GM23338 (cell line): ENCODE measurements around the gene SULF2. TPM values are rescaled to one million over a fixed set of nuclear protein-coding genes. Genes with fewer than 3 reads are reported as not detected.

Experiments used
- ATAC-seq: fragments of 200-7000 bp; cut with Tn5 transposase; 3 replicates; pipeline ENCODE4 v1.9.1; 2020
- DNase-seq: peaks from one replicate; pipeline ENCODE4 v3.0.0-alpha.2; 2015; ENCODE audit warnings: low spot score
- H2AFZ ChIP-seq: fragments of 200-600 bp; sonication (generic); 2 replicates; pipeline ENCODE4 v1.8.0; 2016; ENCODE audit warnings: antibody characterized with exemption, mild to moderate bottlenecking, moderate library complexity
- H3F3A ChIP-seq: fragments of 200-600 bp; sonication (generic); replicated peaks from 2 replicates; pipeline ENCODE4 v1.8.0; 2017; ENCODE audit warnings: antibody characterized with exemption, mixed run types, low read depth
- H3K27ac ChIP-seq: fragments of 200-600 bp; sonication (generic); 2 replicates; pipeline ENCODE4 v1.6.1; 2016; ENCODE audit warnings: low read depth
- H3K27me3 ChIP-seq: fragments of 200-600 bp; sonication (generic); 2 replicates; pipeline ENCODE4 v1.8.0; 2016; ENCODE audit warnings: mild to moderate bottlenecking, mixed run types, moderate library complexity; ENCODE audit not compliant: insufficient read depth
- H3K36me3 ChIP-seq: fragments of 200-600 bp; sonication (generic); 2 replicates; pipeline ENCODE4 v1.8.0; 2016; ENCODE audit warnings: mild to moderate bottlenecking; ENCODE audit not compliant: insufficient read depth
- H3K4me1 ChIP-seq: fragments of 200-600 bp; sonication (generic); 2 replicates; pipeline ENCODE4 v1.8.0; 2016; ENCODE audit warnings: mild to moderate bottlenecking, moderate library complexity; ENCODE audit not compliant: insufficient read depth
- H3K4me2 ChIP-seq: fragments of 200-600 bp; sonication (generic); 2 replicates; pipeline ENCODE4 v1.7.1; 2017; ENCODE audit warnings: mixed run types
- H3K4me3 ChIP-seq: fragments of 200-600 bp; sonication (generic); 2 replicates; pipeline ENCODE4 v1.6.1; 2016; ENCODE audit warnings: mixed run types
- H3K79me2 ChIP-seq: fragments of 200-600 bp; sonication (generic); replicated peaks from 2 replicates; pipeline ENCODE4 v1.8.0; 2017; ENCODE audit warnings: mild to moderate bottlenecking; ENCODE audit not compliant: insufficient read depth
- H3K9me2 ChIP-seq: fragments of 200-600 bp; sonication (generic); 2 replicates; pipeline ENCODE4 v1.8.0; 2017; ENCODE audit not compliant: insufficient read depth
- H4K20me1 ChIP-seq: fragments of 200-600 bp; sonication (generic); replicated peaks from 2 replicates; pipeline ENCODE4 v1.8.0; 2017; ENCODE audit warnings: mild to moderate bottlenecking; ENCODE audit not compliant: insufficient read depth
- H3K27ac Mint-ChIP-seq: 2 replicates; pipeline ENCODE4 v1.8.0; 2020; ENCODE audit warnings: inconsistent platforms, mild to moderate bottlenecking, moderate library complexity, mixed read lengths
- H3K27me3 Mint-ChIP-seq: 3 replicates; pipeline ENCODE4 v1.8.0; 2022; ENCODE audit warnings: low read depth, mild to moderate bottlenecking, moderate library complexity, mixed read lengths, inconsistent platforms; ENCODE audit not compliant: insufficient read depth, poor library complexity
- H3K36me3 Mint-ChIP-seq: 3 replicates; pipeline ENCODE4 v1.8.0; 2021; ENCODE audit warnings: low read depth, mild to moderate bottlenecking, inconsistent platforms, moderate library complexity, mixed read lengths
- H3K4me1 Mint-ChIP-seq: 3 replicates; pipeline ENCODE4 v1.8.0; 2020; ENCODE audit warnings: mild to moderate bottlenecking, inconsistent platforms, mixed read lengths
- H3K4me3 Mint-ChIP-seq: 3 replicates; pipeline ENCODE4 v1.8.0; 2021; ENCODE audit warnings: moderate library complexity, mild to moderate bottlenecking, inconsistent platforms, mixed read lengths
- H3K9me3 Mint-ChIP-seq: 3 replicates; pipeline ENCODE4 v1.8.0; 2020; ENCODE audit warnings: moderate library complexity, mild to moderate bottlenecking, inconsistent platforms, mixed read lengths
- CREB1 ChIP-seq: fragments of 250-450 bp; sonication (Bioruptor Pico); IDR thresholded peaks from 2 replicates; pipeline ENCODE4 v1.5.0; 2020; ENCODE audit warnings: low read depth, mild to moderate bottlenecking, moderate library complexity
- CTCF ChIP-seq, 2 experiments: fragments of 200-600 bp in 1 of 2; sonication (generic) in 1 of 2; conservative IDR thresholded peaks; 2 replicates each; pipeline versions ENCODE4 v1.5.1 to v1.6.1; 2016 to 2017; ENCODE audit warnings: antibody characterized with exemption in 2 of 2, low read depth in 2 of 2, mild to moderate bottlenecking in 2 of 2, moderate library complexity in 1 of 2
- EZH2 ChIP-seq: fragments of 200-600 bp; sonication (generic); IDR thresholded peaks from one replicate; pipeline ENCODE4 v1.8.0; 2017; ENCODE audit warnings: antibody characterized with exemption, mild to moderate bottlenecking, low read depth; ENCODE audit not compliant: unreplicated experiment
- EZH2phosphoT487 ChIP-seq: fragments of 200-600 bp; sonication (generic); IDR thresholded peaks from one replicate; pipeline ENCODE4 v1.8.1; 2018; ENCODE audit warnings: antibody characterized with exemption; ENCODE audit not compliant: unreplicated experiment
- JUNB ChIP-seq: IDR thresholded peaks from one replicate; pipeline ENCODE4 v1.6.1; 2016; ENCODE audit warnings: antibody characterized with exemption; ENCODE audit not compliant: unreplicated experiment
- NANOG ChIP-seq: IDR thresholded peaks from 2 replicates; pipeline ENCODE4 v1.6.1; 2016; ENCODE audit warnings: antibody characterized with exemption, borderline replicate concordance
- POLR2AphosphoS5 ChIP-seq: IDR thresholded peaks from 2 replicates; pipeline ENCODE4 v1.6.1; 2016; ENCODE audit warnings: antibody characterized with exemption, low read depth
- REST ChIP-seq: IDR thresholded peaks from one replicate; pipeline ENCODE4 v1.6.1; 2018; ENCODE audit warnings: antibody characterized with exemption; ENCODE audit not compliant: unreplicated experiment
- STAT1 ChIP-seq: IDR thresholded peaks from one replicate; pipeline ENCODE4 v1.6.1; 2016; ENCODE audit warnings: antibody characterized with exemption; ENCODE audit not compliant: unreplicated experiment
- ZNF114 ChIP-seq: fragments of 250-450 bp; sonication (Bioruptor Pico); IDR thresholded peaks from 2 replicates; pipeline ENCODE4 v1.5.0; 2020; ENCODE audit warnings: mild to moderate bottlenecking, moderate library complexity
- ZNF331 ChIP-seq: fragments of 250-450 bp; sonication (Bioruptor Pico); IDR thresholded peaks from 2 replicates; pipeline ENCODE4 v1.5.0; 2020; ENCODE audit warnings: low read depth, mild to moderate bottlenecking, moderate library complexity
- polyA plus RNA-seq: library from polyadenylated mRNA; unstranded; fragments of >200 nt; fragmentation: Nextera tagmentation; extraction: Ambion mirVana; gene quantifications from 2 replicates; pipeline ENCODE4 v1.2.1, GENCODE V29; 2016
- total RNA-seq: library from RNA; depleted of rRNA; stranded (reverse); fragments of >200 nt; shearing (Covaris generic); gene quantifications from 2 replicates; pipeline ENCODE4 v1.2.3, GENCODE V29; 2014
- TF ChIP-seq, protein P1 (sequence below): IDR thresholded peaks from 2 replicates; pipeline ENCODE4 v1.6.1; 2016; ENCODE audit warnings: antibody characterized with exemption

Gene SULF2
- total and polyA plus RNA-seq, 2 experiments from 2014 or later: 9.5 to 20.7 TPM

- TF ChIP-seq CTCF (conservative IDR thresholded peaks at IDR 0.05; ENCODE audit: low read depth in 2 of 2) (no peak), STAT1 (no peak), ZNF114 (CRISPR knock-in tag) (no peak), EZH2phosphoT487 (no peak), REST (no peak), JUNB (no peak), ZNF331 (CRISPR knock-in tag) (no peak), CREB1 (CRISPR knock-in tag) (no peak), NANOG (no peak)
- TF ChIP-seq, protein P1, sequence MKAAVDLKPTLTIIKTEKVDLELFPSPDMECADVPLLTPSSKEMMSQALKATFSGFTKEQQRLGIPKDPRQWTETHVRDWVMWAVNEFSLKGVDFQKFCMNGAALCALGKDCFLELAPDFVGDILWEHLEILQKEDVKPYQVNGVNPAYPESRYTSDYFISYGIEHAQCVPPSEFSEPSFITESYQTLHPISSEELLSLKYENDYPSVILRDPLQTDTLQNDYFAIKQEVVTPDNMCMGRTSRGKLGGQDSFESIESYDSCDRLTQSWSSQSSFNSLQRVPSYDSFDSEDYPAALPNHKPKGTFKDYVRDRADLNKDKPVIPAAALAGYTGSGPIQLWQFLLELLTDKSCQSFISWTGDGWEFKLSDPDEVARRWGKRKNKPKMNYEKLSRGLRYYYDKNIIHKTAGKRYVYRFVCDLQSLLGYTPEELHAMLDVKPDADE: no peak
Measured at GRCh38 chr20:47778398-47779354, 6.6 kb downstream of the SULF2 start (continued).

DNA sequence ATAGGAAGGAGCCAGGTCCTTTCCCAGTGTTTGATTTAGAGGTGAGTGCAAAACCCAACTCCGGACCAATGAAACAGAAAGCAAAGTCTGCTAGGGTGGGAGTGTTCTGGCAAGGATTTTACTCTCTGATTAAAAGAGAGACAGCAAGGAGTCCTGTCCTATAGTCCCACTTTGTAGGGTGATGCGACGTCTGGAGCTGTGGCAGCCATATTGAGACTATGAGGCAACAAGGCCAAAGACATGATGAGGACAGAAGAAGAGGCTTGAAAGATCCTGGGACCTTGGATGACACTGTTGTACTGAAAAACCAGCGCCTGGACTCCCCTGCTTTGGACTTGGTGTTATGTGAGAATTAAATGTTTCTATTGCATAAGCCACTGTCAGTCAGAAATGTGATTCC lies 8.1 kb downstream of the SULF2 start:
- DNase-seq (no peak), ATAC-seq (no peak)
- no peaks in the 10 kb centered on the region for H3K27me3 Mint-ChIP-seq
- H3K27me3 ChIP-seq: no peaks in the 10 kb centered on the region
- H4K20me1 ChIP-seq: no peaks in the 10 kb centered on the region
- H3K36me3 ChIP-seq: no peaks in the 10 kb centered on the region
- H3K4me3 ChIP-seq: no peak overlapping the region
- no peak overlapping the region for H3K27ac Mint-ChIP-seq
- peaks cover 4% of the 10 kb centered on the region; the same call in 1 of the 3 replicates for H3K36me3 Mint-ChIP-seq
- no peaks in the 10 kb centered on the region for H3K79me2 ChIP-seq
- H3K27ac ChIP-seq: no peak overlapping the region
- no peaks in the 10 kb centered on the region for H3F3A ChIP-seq
- H3K4me1 Mint-ChIP-seq: peaks cover 9% of the 10 kb centered on the region; the same call in 2 of the 3 replicates
- H3K9me2 ChIP-seq: no peaks in the 10 kb centered on the region
- H2AFZ ChIP-seq: no peak overlapping the region
- H3K4me3 Mint-ChIP-seq: no peak overlapping the region
- no peak for TF ChIP-seq ZNF331 (CRISPR knock-in tag)
- no peak for TF ChIP-seq CTCF (conservative IDR thresholded peaks at IDR 0.05; ENCODE audit: low read depth in 2 of 2)
- TF ChIP-seq EZH2: no peak
- TF ChIP-seq POLR2AphosphoS5: no peak
- no peak for TF ChIP-seq STAT1
- TF ChIP-seq REST: no peak
- no peak for TF ChIP-seq JUNB
- no peak for TF ChIP-seq EZH2phosphoT487
- H3K9me3 Mint-ChIP-seq: peaks cover 3% of the 10 kb centered on the region; the same call in 1 of the 3 replicates
- H3K4me2 ChIP-seq: no peak overlapping the region
- no peaks in the 10 kb centered on the region for H3K4me1 ChIP-seq
